ENCODE results near the gene DENND4C. TPM values are rescaled to one million over a fixed set of nuclear protein-coding genes. Genes with fewer than 3 reads are reported as not detected.

The DENND4C gene
- total RNA-seq, 1 experiment from 2014 or later, result 29.5 TPM

- Histone ChIP-seq H4K20me1 (ENCODE audit: insufficient read depth) (no peaks in the 10 kb centered on the region), H3K9me3 (ENCODE audit: insufficient read depth, low read depth) (no peaks in the 10 kb centered on the region), H3K27me3 (ENCODE audit: insufficient read depth, low read depth) (no peaks in the 10 kb centered on the region), H3K79me2 (ENCODE audit: low read depth) (no peaks in the 10 kb centered on the region), H3K36me3 (ENCODE audit: low read depth) (no peaks in the 10 kb centered on the region), H2AFZ (no peak overlapping the region), H3K27ac (no peak overlapping the region), H3K4me1 (replicated peaks; ENCODE audit: insufficient read depth) (no peaks in the 10 kb centered on the region), H3K4me3 (no peak overlapping the region), H3F3A (ENCODE audit: insufficient read depth, low read depth) (0 out of 2 replicates have a peak, but pooled peaks cover 3% of the 10 kb centered on the region), H3K4me2 (no peak overlapping the region), H3K9me2 (ENCODE audit: insufficient read depth) (no peaks in the 10 kb centered on the region)
- no TSS peak for BruUV-seq (replicated peaks)
- CTCF ChIA-PET, result no interaction called here
- intact Hi-C loops (cut with micrococcal nuclease; ENCODE audit: unreplicated experiment), result no loop called here
- no peak for TF ChIP-seq CTCF (conservative IDR thresholded peaks at IDR 0.05)
- no peak for TF ChIP-seq EZH2 (IDR thresholded peaks at IDR 0.05; ENCODE audit: low read depth)
- POLR2A ChIA-PET (ENCODE audit: unreplicated experiment), result no interaction called here
- no peak for DNase-seq
These were observed 76.1 kb downstream of the DENND4C start for GRCh38 chr9:19306568-19306967.

DNA sequence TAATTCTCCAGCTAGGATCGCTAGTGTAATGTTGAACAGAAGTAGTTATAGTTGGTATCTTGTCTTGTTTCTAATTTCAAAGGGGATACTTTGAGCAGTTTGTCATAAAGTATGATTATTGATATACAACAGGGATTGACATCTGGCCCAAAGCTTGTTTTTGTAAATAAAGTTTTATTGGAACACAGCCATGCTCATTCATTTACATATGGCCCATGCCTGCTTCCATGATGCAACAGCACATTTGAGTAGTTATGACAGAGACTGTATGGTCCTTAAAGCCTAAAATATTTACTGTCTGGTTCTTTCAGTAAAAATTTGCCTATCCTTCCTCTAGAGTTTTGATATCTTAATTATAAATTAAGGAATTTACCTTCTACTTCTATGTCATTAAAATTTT lies 79.8 kb downstream of the DENND4C start:
- Histone ChIP-seq H3K79me2 (ENCODE audit: low read depth) (no peaks in the 10 kb centered on the region), H3F3A (ENCODE audit: insufficient read depth, low read depth) (0 out of 2 replicates have a peak, but pooled peaks cover 3% of the 10 kb centered on the region), H3K4me2 (no peak overlapping the region), H3K27ac (no peak overlapping the region), H4K20me1 (ENCODE audit: insufficient read depth) (no peaks in the 10 kb centered on the region), H3K9me2 (ENCODE audit: insufficient read depth) (no peaks in the 10 kb centered on the region), H3K27me3 (ENCODE audit: insufficient read depth, low read depth) (no peaks in the 10 kb centered on the region), H3K4me3 (no peak overlapping the region), H3K9me3 (ENCODE audit: insufficient read depth, low read depth) (no peaks in the 10 kb centered on the region), H2AFZ (no peak overlapping the region), H3K4me1 (replicated peaks; ENCODE audit: insufficient read depth) (no peaks in the 10 kb centered on the region), H3K36me3 (ENCODE audit: low read depth) (no peaks in the 10 kb centered on the region)
- no peak for TF ChIP-seq EZH2 (IDR thresholded peaks at IDR 0.05; ENCODE audit: low read depth)
- no peak for TF ChIP-seq CTCF (conservative IDR thresholded peaks at IDR 0.05)
- ChIA-PET POLR2A (ENCODE audit: unreplicated experiment) (no interaction called here), CTCF (no interaction called here)
- no TSS peak for BruUV-seq (replicated peaks)
- intact Hi-C loops (cut with micrococcal nuclease; ENCODE audit: unreplicated experiment), result no loop called here
- DNase-seq, result no peak

GRCh38 chr9:19313573-19313972 lies 83.1 kb downstream of the DENND4C start:
- H3F3A ChIP-seq (ENCODE audit: insufficient read depth, low read depth), result no peaks in the 10 kb centered on the region
- ChIA-PET POLR2A (ENCODE audit: unreplicated experiment) (no interaction called here), CTCF (no interaction called here)
- H3K27me3 ChIP-seq (ENCODE audit: insufficient read depth, low read depth), result no peaks in the 10 kb centered on the region
- H3K36me3 ChIP-seq (ENCODE audit: low read depth), result no peaks in the 10 kb centered on the region
- H3K4me2 ChIP-seq, result no peak overlapping the region
- BruUV-seq (replicated peaks), result no TSS peak
- no peaks in the 10 kb centered on the region for H4K20me1 ChIP-seq (ENCODE audit: insufficient read depth)
- H3K9me3 ChIP-seq (ENCODE audit: insufficient read depth, low read depth), result no peaks in the 10 kb centered on the region
- intact Hi-C loops (cut with micrococcal nuclease; ENCODE audit: unreplicated experiment), result no loop called here
- H3K4me3 ChIP-seq, result no peak overlapping the region
- TF ChIP-seq EZH2 (IDR thresholded peaks at IDR 0.05; ENCODE audit: low read depth), result no peak
- TF ChIP-seq CTCF (conservative IDR thresholded peaks at IDR 0.05), result no peak
- no peaks in the 10 kb centered on the region for H3K9me2 ChIP-seq (ENCODE audit: insufficient read depth)
- no peaks in the 10 kb centered on the region for H3K4me1 ChIP-seq (replicated peaks; ENCODE audit: insufficient read depth)
- no peaks in the 10 kb centered on the region for H3K79me2 ChIP-seq (ENCODE audit: low read depth)
- no peak overlapping the region for H2AFZ ChIP-seq
- no peak for DNase-seq
- H3K27ac ChIP-seq, result no peak overlapping the region

All from PC-9 (cell line).